HG03064 (cell line): ENCODE results near the gene CACYBP.

Experiments used
- ATAC-seq: cut with Tn5 transposase; IDR thresholded peaks from one replicate; pipeline ENCODE4 v1.9.1; 2021; ENCODE audit warnings: low read depth; ENCODE audit not compliant: unreplicated experiment

The CACYBP gene

DNA sequence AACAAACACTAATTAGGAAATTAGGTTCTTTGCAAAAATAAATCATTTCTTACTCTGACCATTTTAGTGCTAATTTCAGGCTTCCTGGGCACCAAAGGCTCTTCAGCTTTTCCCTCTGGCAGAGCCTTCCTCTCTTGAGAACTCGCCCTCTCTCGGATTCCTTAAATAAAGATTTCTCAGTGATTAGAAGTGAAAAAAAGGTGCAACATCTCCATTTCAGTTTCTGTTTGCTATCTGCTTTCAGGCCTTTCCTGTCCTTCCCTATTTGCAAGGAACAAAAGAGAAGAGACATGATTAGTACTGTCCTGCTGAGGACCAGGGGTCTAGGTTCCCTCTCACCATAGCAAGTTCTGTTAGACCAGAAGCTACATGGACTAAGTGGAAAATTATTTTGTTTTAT, 27.8 kb upstream of the CACYBP start:
- ATAC-seq, result no peak

DNA sequence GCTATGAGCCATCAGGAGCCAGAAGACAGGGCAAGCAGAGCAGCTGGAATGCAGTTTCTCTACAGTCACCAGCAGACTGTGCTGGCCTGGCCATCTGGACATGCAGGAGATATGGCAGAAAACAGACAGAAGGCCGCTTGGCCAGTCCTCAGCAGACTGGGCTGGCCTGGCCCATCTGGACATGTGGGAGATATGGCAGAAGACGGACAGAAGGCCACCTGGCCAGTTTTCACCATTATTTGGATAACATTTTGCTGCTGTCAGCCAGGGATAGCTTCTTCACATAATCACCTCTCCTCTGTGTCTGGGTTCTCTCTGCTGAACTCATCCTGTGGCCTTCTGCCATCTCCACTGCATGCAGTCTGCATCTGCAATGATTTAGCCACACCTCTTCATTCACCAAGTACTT, 25.0 kb upstream of the CACYBP start:
- ATAC-seq, result no peak

DNA sequence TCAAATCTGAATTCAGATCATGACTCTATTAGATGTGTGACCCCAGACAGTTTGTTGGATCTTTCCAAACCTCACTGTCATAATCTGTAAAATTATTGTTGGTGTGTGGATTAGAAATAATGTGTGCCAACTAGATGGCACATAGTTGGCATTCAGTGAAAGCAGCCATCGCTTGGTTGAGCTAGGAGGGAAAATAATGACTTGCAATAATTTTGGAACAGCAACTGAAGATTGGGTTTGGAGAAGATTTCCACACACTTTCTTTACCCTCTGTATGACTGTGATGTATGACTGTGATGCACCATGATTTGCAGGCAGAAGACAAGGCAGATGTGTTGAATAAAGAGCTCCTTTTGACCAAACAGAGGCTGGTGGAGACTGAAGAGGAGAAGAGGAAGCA, 24.0 kb upstream of the CACYBP start:
- ATAC-seq, result no peak

- no peak for ATAC-seq
Measured at GRCh38 chr1:174976436-174977108, 23.2 kb upstream of the CACYBP start.

DNA sequence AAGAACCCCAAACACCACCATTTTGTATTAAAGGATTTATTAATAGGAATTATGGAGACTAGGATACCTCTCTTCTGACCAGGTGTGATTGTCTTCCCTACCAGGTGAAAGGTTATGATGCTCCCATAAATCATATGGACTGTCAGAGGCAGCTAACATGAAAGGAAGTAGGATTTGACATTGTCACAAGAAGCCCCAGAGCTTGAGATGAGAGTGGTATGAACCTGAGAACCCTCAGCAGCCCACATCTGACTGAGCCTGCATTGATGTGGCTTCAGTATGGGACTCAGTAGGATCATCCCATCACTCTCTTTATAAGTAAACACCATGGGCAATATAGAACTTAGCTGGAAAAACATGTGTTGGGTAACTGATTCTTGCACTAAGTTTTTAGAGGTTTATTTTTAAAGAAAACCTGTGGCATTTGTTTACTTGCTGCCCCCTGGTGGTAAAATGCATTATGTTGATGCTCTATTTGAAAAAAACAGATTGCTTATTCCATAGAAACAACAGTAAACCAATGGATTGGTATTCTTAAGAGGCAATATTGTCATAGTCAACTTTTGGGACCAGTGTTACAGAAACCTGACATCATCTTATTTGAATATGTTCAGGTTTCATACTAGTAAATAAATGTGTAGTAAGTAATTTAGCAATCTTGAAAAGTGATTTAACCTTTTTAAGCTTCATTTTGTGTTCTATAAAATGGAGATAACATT, 16.6 kb upstream of the CACYBP start:
- no peak for ATAC-seq

DNA sequence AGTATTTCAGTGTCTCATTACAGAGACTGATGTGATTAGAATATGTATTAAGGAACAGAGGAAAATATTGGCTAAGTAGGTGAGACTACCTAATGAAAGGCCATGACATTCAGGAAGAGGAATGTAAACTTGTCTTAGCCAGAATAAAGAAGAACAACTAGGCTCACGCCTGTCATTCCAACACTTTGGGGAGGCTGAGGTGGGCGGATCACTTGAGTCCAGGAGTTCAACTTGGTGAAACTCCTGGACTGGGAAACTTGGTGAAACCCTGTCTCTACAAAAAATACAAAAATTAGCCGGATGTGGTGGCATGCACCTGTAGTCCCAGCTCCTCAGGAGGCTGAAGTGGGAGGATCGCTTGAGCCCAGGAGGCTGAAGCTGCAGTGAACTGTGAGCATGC, 14.8 kb upstream of the CACYBP start:
- ATAC-seq, result no peak

DNA sequence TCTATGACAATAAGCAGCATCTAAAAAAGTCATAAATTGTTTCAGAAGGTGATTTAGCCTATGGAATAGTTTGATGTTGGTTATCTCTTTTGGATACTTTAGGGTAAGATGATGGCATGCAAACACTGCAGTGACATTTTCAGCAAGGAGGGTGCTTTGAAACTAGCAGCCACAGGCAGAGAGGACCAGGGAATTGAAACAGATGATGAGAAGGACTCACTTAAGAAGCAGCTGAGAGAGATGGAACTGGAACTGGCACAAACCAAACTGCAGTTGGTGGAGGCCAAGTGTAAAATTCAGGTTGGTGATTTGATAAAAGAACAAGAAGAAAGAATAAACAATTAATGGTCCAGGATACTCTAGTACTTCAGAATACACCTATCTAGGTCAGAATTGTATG, 11.2 kb upstream of the CACYBP start:
- ATAC-seq, result peak; percentile 47

DNA sequence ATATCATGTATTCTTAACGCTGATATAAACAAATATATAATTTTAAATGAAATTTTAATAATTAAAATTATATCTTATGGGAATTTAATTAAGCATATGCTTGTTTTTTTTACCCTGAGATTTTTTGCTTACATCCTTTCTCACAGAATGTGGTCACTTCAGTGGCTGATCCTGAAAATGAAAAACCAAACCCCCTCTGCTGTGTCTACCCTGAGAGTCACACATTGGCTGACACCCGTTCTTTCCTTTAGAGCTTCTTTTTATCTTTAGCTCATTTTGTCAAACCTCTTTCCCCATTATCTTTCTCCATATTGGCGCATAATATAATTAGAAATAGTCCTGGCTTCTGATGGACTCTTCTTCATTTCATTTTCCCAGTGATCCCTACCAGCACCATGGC, 10.8 kb upstream of the CACYBP start:
- peak; percentile 57 for ATAC-seq

DNA sequence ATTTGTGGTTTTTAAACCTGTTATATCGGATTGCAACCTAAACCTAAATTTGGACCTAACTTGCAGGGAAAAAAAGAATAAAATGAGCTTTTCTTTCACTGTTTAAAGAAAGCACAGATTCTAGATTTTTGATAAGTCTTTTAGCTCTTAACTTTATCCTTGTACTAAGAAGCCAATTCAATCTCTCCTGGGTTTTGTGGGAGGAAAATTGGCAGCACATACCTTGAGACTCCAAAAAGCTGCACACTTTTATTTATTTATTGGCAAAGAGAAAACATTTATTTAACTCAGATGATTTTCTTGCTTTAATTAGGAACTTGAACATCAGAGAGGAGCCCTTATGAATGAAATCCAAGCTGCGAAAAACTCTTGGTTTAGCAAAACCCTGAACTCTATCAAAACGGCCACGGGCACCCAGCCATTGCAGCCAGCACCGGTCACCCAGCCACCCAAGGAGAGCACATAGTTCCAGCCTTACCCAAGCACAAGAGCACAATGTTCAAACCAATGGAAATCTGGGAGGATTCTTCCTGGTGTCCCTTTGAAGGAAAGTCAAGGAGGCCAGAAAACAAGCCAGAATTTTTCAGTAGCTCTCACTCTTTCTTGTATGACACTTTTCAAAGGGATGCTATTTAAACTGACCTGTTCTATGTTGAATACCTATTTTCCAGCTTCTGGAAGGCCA, 10.1 kb upstream of the CACYBP start:
- no peak for ATAC-seq

- ATAC-seq, result no peak
Measured at GRCh38 chr1:174990382-174990999, 9.3 kb upstream of the CACYBP start.

DNA sequence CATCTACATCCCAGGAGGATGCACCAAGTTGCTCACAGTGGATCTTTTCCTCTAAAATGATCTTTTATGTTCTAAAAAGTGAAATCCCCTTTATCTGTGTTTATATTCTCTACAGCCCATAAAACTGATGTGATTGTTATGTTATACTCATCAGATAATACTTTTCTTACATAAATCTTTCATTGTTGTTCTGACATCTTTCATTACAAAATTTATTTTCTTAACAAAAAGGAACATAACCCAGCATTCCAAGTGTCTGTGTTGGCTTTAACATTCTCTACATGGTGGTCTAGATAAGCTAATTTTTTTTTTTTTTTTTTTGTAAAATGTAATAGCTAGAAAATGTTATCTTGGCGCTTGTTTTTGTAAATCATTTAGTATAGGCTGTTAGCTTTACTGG, 8.3 kb upstream of the CACYBP start:
- no peak for ATAC-seq

GRCh38 chr1:174995121-174995520, 4.6 kb upstream of the CACYBP start:
- no peak for ATAC-seq

- ATAC-seq, result no peak
Measured at GRCh38 chr1:174995916-174996315, 3.8 kb upstream of the CACYBP start.

DNA sequence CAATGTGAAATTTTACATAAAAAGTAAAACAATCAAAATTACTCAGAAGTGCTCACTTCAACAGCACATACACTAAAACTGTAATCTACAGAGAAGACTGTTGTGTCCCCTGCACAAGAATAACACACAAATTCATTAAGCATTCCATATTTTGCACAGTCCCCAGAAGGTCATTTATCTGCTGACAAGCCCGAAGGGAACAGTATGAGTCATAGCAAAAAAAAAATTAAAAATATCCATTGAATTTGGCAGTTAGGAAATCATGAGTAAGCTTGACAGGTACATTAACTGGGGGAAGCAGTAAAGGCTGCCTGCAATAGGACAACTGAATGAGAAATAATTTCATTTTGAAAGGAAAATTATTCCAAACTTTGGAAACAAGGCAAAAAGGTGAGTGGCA, 3.3 kb upstream of the CACYBP start:
- ATAC-seq, result no peak

GRCh38 chr1:174997041-174997440, 2.7 kb upstream of the CACYBP start:
- ATAC-seq, result no peak

GRCh38 chr1:174998569-174999215, 1.1 kb upstream of the CACYBP start:
- peak; percentile 23 for ATAC-seq

GRCh38 chr1:174999216-174999935, 371 bp upstream of the CACYBP start:
- peak; percentile 78 for ATAC-seq

GRCh38 chr1:175000697-175001187, 995 bp downstream of the CACYBP start:
- ATAC-seq, result no peak

GRCh38 chr1:175002910-175003517, 3.3 kb downstream of the CACYBP start:
- ATAC-seq, result no peak

DNA sequence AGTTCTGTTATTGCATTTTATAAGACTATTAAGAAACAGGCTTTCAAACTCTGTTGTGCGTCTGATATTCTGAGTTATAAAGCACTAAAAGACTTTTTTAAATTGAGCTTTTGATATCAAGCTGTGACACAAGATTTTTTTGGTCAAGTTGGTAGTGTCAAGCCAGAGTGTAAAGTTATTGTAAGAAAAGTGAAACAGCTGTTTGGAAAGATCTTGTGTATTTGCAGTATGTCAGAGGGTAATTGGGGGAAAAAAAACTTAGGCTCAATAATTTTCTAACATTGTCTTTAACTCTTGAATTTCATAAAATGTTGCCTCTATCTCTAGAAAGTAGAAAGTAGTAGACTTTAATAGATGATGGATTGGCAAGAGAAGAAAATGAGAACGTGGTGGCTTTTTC, 3.8 kb downstream of the CACYBP start:
- no peak for ATAC-seq
